Right lobe of liver (tissue), 6 donors: ENCODE results near the gene STAT5B. TPM values are rescaled to one million over a fixed set of nuclear protein-coding genes. Genes with fewer than 3 reads are reported as not detected.

ENCODE experiments used
- ATAC-seq, 4 donors: fragments of 200-7000 bp; cut with Tn5 transposase; one replicate each; pipeline ENCODE4 v1.9.1; 2020; ENCODE audit warnings: mild to moderate bottlenecking in 4 of 4, moderate library complexity in 4 of 4
- DNase-seq, 3 donors: peaks; one replicate each; pipeline ENCODE4 v3.0.0-alpha.2; 2020
- H3K27ac ChIP-seq, 3 donors: fragments of 200-600 bp; one replicate each; pipeline ENCODE4 v1.8.0; 2022
- H3K27me3 ChIP-seq, 2 donors: fragments of 200-600 bp; one replicate each; pipeline ENCODE4 v1.8.0; 2022
- H3K36me3 ChIP-seq, 4 donors: fragments of 200-600 bp; sonication (generic) in 1 of 4; one replicate each; pipeline versions ENCODE4 v1.5.1 to v1.8.0; 2017 to 2022; ENCODE audit warnings: control low read depth in 1 of 4
- H3K4me1 ChIP-seq, 4 donors: fragments of 200-600 bp; sonication (generic) in 1 of 4; one replicate each; pipeline versions ENCODE4 v1.5.1 to v1.8.0; 2017 to 2022; ENCODE audit warnings: control low read depth in 1 of 4
- H3K4me3 ChIP-seq, 3 donors: fragments of 200-600 bp; one replicate each; pipeline ENCODE4 v1.8.0; 2022
- H3K9me3 ChIP-seq, 4 donors: fragments of 200-600 bp; sonication (generic) in 1 of 4; one replicate each; pipeline versions ENCODE4 v1.5.1 to v1.8.0; 2017 to 2022; ENCODE audit warnings: control low read depth in 1 of 4
- CTCF ChIP-seq, 4 donors: fragments of 200-600 bp in 3 of 4; fragments of 450-650 bp in 1 of 4; IDR thresholded peaks; one replicate each; pipeline versions ENCODE4 v1.5.1 to v1.8.0; 2016 to 2022; ENCODE audit warnings: antibody characterized with exemption in 4 of 4, mild to moderate bottlenecking in 2 of 4
- POLR2A ChIP-seq: fragments of 450-650 bp; IDR thresholded peaks from one replicate; pipeline ENCODE4 v1.6.1; 2017; ENCODE audit warnings: antibody characterized with exemption, mild to moderate bottlenecking
- WGBS: methylation state at CpG from one replicate; pipeline ENCODE4 v1.1.6; 2018; ENCODE audit warnings: low coverage, low lambda C conversion rate; ENCODE audit not compliant: insufficient coverage; ENCODE audit errors: missing lambda C conversion rate; 5-methylcytosine and 5-hydroxymethylcytosine counted together
- intact Hi-C, 2 donors: fragments of 100-400 bp; cut with DNase I; formaldehyde crosslinking; loops; one replicate each; pipeline versions ENCODE4 v1.11.2 to v1.14.1; 2022
- total RNA-seq, 6 experiments: library from RNA; depleted of rRNA in 2 of 6; stranded (reverse); fragments of >200 nt in 2 of 6; fragmentation: NEBNext Ultra II Directional in 3 of 6; extraction: Animal tissue kit (Norgen Biotek cat#: 25700) in 3 of 6; gene quantifications; one replicate each; pipeline versions ENCODE4 v1.1.0 to v1.2.4, GENCODE V29; 2016 to 2023
- donor health status: DM: no; HTN: yes; CAD: no.
- donor health status: DM: no; HTN: no; CAD: no.
- donor health status: DM: no; HTN: no; CAD: no.
- donor health status: DM: no; HTN: yes; CAD: no.
- donor health status: DM: no; HTN: yes; CAD: no.

Gene STAT5B
- total RNA-seq, 6 experiments from 2014 or later, result 21.2 to 29.0 (median 26.7) TPM

DNA sequence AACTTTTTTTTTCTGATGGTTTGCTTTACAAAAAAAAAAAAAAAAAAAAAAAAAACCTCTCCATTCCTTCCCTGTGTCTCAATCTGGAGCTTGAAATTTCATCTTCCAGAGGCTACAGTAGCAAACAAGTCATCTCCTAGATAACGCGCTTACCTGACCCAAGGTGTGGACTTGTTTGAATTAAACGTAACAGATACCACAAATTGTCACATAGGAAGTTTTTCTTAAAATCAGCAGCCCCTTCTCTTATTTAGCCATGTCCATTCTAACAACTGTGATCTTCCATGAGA lies 2.0 kb downstream of the STAT5B start:
- Histone ChIP-seq H3K9me3 (no peaks in the 10 kb centered on the region), H3K36me3 (no peaks in the 10 kb centered on the region), H3K4me1 (peaks cover 0 to 45% (median 10%) of the 10 kb centered on the region in 4 donors), H3K4me3 (no peak overlapping the region), H3K27me3 (no peaks in the 10 kb centered on the region), H3K27ac (no peak overlapping the region)
- ATAC-seq (no peak), DNase-seq (no peak)
- 58% methylated on average over 3 of the region's 3 CpGs for WGBS
- no peak for TF ChIP-seq CTCF (IDR thresholded peaks at IDR 0.05)
- no peak for TF ChIP-seq POLR2A
- intact Hi-C loops, result no loop called here

DNA sequence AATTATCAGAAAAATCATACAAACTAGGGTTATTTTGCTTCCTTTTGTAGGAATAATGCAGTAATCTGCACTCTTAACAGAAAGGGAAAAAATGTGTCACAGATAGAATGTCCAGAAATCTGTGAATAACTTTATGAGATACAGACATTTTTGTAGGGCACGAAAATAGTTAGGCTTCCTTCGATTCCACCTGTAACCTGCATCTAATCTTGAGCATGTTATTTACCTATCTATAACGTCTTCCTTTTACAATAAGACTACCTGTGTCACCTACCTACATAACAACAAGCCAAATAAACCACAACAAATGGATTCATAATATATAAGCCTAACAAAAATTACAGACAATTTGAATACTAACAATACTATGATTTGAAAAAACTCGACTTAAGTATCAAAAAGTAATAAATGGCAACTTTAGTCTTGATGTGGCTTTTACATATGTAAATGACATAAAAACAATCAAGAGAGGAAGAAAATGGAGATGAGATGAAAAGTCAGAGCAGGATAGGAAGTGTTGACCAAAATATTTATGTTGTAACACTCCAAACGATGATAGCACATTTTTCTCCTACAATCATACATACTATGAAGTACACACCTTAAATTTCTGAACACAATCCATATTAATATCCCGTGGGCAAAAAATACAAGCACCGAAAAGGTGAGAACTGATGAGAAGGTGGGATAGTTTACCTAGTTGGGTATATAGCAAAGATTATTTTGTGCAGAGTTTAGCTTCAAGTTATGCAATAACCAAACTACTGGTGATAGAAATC lies 2.5 kb downstream of the STAT5B start:
- Histone ChIP-seq H3K9me3 (no peaks in the 10 kb centered on the region), H3K36me3 (no peaks in the 10 kb centered on the region), H3K4me3 (no peak overlapping the region), H3K27me3 (no peaks in the 10 kb centered on the region), H3K4me1 (peaks cover 0 to 50% (median 12%) of the 10 kb centered on the region in 4 donors), H3K27ac (no peak overlapping the region)
- 37% methylated on average over 7 of the region's 7 CpGs for WGBS
- ATAC-seq, result no peak
- intact Hi-C loops, result no loop called here
- no peak for DNase-seq
- TF ChIP-seq CTCF (IDR thresholded peaks at IDR 0.05), result no peak
- no peak for TF ChIP-seq POLR2A

GRCh38 chr17:42272162-42272907 lies 3.9 kb downstream of the STAT5B start:
- intact Hi-C loops, result no loop called here
- ATAC-seq (no peak), DNase-seq (no peak)
- H3K4me3 ChIP-seq, result no peak overlapping the region
- H3K9me3 ChIP-seq, result no peaks in the 10 kb centered on the region
- 61% methylated on average over 7 of the region's 7 CpGs for WGBS
- no peaks in the 10 kb centered on the region for H3K36me3 ChIP-seq
- H3K27ac ChIP-seq, result no peak overlapping the region
- TF ChIP-seq POLR2A (no peak), CTCF (IDR thresholded peaks at IDR 0.05) (no peak)
- peaks cover 0 to 62% (median 15%) of the 10 kb centered on the region in 4 donors for H3K4me1 ChIP-seq
- no peaks in the 10 kb centered on the region for H3K27me3 ChIP-seq

DNA sequence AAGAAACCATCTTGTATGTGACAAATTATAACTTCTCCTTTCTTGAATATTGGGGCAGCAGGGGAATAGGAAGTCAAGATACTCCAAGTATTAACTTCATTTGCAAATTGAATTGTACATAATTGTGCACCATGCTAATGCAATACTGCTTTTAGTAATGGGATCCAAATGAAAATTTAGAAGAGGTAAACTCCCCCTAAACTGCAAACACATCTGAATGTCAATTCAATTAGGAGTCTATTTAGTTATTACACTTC lies 4.5 kb downstream of the STAT5B start:
- ATAC-seq (no peak), DNase-seq (no peak)
- Histone ChIP-seq H3K27ac (no peak overlapping the region), H3K4me1 (peaks cover 0 to 65% (median 18%) of the 10 kb centered on the region in 4 donors), H3K36me3 (no peaks in the 10 kb centered on the region), H3K9me3 (no peaks in the 10 kb centered on the region), H3K4me3 (no peak overlapping the region), H3K27me3 (no peaks in the 10 kb centered on the region)
- intact Hi-C loops, result no loop called here
- TF ChIP-seq CTCF (IDR thresholded peaks at IDR 0.05), result no peak
- TF ChIP-seq POLR2A, result no peak
